K562 (cell line): ENCODE results near the gene GRK3. TPM values are rescaled to one million over a fixed set of nuclear protein-coding genes. Genes with fewer than 3 reads are reported as not detected.

Source experiments
- ATAC-seq: fragments of 200-7000 bp; cut with Tn5 transposase; 3 replicates; pipeline ENCODE4 v1.9.1; 2020; ENCODE audit warnings: moderate library complexity
- BruUV-seq: library from RNA; stranded (reverse); fragments of 400-500 nt; replicated peaks from 2 replicates; lab custom pipeline; 2021; lab: Mats Ljungman, UMichigan
- CTCF ChIA-PET: fragments of 300-600 bp; formaldehyde crosslinking; extraction: SDS; loops from one replicate; lab custom pipeline; 2021; ENCODE audit warnings: low intra/inter-chr PET ratio; lab: Yijun Ruan, JAX
- POLR2A ChIA-PET: fragments of 300-600, 350-650 bp; sonication (Branson Sonifier 250); formaldehyde crosslinking; extraction: SDS; loops from one replicate; lab custom pipeline; 2021; ENCODE audit warnings: antibody characterized with exemption, inconsistent platforms; lab: Yijun Ruan, JAX
- DNase-seq, 4 experiments: peaks; one replicate each; pipeline versions ENCODE4 v3.0.0 to v3.0.0-alpha.2; 2011 to 2018; ENCODE audit warnings: low spot score in 3 of 4, mixed read lengths in 3 of 4; ENCODE audit errors: extremely low read depth in 1 of 4
- FAIRE-seq: peaks from 2 replicates; lab custom pipeline; 2011; peaks lifted over from hg19 to GRCh38; lab: Jason Lieb, UNC
- H2AFZ ChIP-seq: 2 replicates; pipeline ENCODE4 v1.6.0; 2011; ENCODE audit warnings: low read depth, low read length, control low read depth, inconsistent platforms
- H3K27ac ChIP-seq: fragments of 200-600 bp; 3 replicates; pipeline ENCODE4 v1.8.0; 2011; ENCODE audit warnings: low read depth, mild to moderate bottlenecking, control low read depth, inconsistent platforms, low read length, moderate library complexity, mixed read lengths; ENCODE audit errors: extremely low read depth
- H3K27me3 ChIP-seq, 2 experiments: fragments of 300-600 bp in 1 of 2; 2 replicates in 1 of 2; 3 replicates in 1 of 2; pipeline versions ENCODE4 v1.6.0 to v1.8.0; 2011; ENCODE audit warnings: inconsistent platforms in 2 of 2, low read length in 2 of 2, mild to moderate bottlenecking in 1 of 2, mixed read lengths in 1 of 2, moderate library complexity in 1 of 2; ENCODE audit not compliant: control insufficient read depth in 2 of 2, insufficient read depth in 2 of 2
- H3K36me3 ChIP-seq: fragments of 300-600 bp; 3 replicates; pipeline ENCODE4 v1.8.0; 2011; ENCODE audit warnings: mild to moderate bottlenecking, low read length, inconsistent platforms; ENCODE audit not compliant: control insufficient read depth, insufficient read depth
- H3K4me1 ChIP-seq, 2 experiments: fragments of 200-600 bp in 1 of 2; replicated peaks in 1 of 2; 2 replicates in 1 of 2; 3 replicates in 1 of 2; pipeline versions ENCODE4 v1.5.1 to v1.8.0; 2011; ENCODE audit warnings: inconsistent platforms in 2 of 2, low read length in 2 of 2, mild to moderate bottlenecking in 1 of 2, mixed read lengths in 1 of 2, moderate library complexity in 1 of 2; ENCODE audit not compliant: control insufficient read depth in 2 of 2, insufficient read depth in 2 of 2
- H3K4me2 ChIP-seq: 2 replicates; pipeline ENCODE4 v1.6.1; 2011; ENCODE audit warnings: low read length, control low read depth, inconsistent platforms, mixed read lengths; ENCODE audit not compliant: insufficient read depth
- H3K4me3 ChIP-seq: fragments of 200-600 bp; sonication (generic), shearing (Covaris generic); 2 replicates; pipeline ENCODE4 v1.5.1; 2016; ENCODE audit warnings: control low read depth, inconsistent platforms
- H3K79me2 ChIP-seq: fragments of 200-600 bp; 3 replicates; pipeline ENCODE4 v1.8.0; 2011; ENCODE audit warnings: low read length, inconsistent platforms; ENCODE audit not compliant: control insufficient read depth, insufficient read depth
- H3K9ac ChIP-seq, 2 experiments: 2 replicates each; pipeline versions ENCODE4 v1.6.0 to v1.6.1; 2011; ENCODE audit warnings: low read depth in 2 of 2, low read length in 2 of 2, control low read depth in 1 of 2, inconsistent platforms in 1 of 2, mild to moderate bottlenecking in 1 of 2, mixed read lengths in 1 of 2; ENCODE audit not compliant: insufficient read depth in 1 of 2
- H3K9me1 ChIP-seq: one replicate; pipeline ENCODE4 v1.6.0; 2011; ENCODE audit warnings: inconsistent platforms, mild to moderate bottlenecking, low read length, moderate library complexity; ENCODE audit not compliant: control insufficient read depth, insufficient read depth
- H3K9me3 ChIP-seq: replicated peaks from 2 replicates; pipeline ENCODE4 v1.5.1; 2011; ENCODE audit warnings: low read depth, low read length, inconsistent platforms; ENCODE audit not compliant: control insufficient read depth, insufficient read depth
- H4K20me1 ChIP-seq: replicated peaks from 2 replicates; pipeline ENCODE4 v1.6.1; 2011; ENCODE audit warnings: low read length, inconsistent platforms, mixed read lengths; ENCODE audit not compliant: control insufficient read depth, insufficient read depth
- BCOR ChIP-seq: fragments of 450-650 bp; IDR thresholded peaks from 2 replicates; pipeline ENCODE4 v1.6.1; 2016
- CHD1 ChIP-seq: fragments of 200-600 bp; sonication (generic); IDR thresholded peaks from one replicate; pipeline ENCODE4 v1.6.1; 2012; ENCODE audit warnings: mild to moderate bottlenecking, moderate library complexity, low read length, inconsistent platforms
- CLOCK ChIP-seq: fragments of 250-450 bp; sonication (Bioruptor Pico); IDR thresholded peaks from 2 replicates; pipeline ENCODE4 v1.4.0; 2020; ENCODE audit warnings: mild to moderate bottlenecking, moderate library complexity, borderline replicate concordance
- CXXC5 ChIP-seq: fragments of 250-450 bp; sonication (Bioruptor Pico); IDR thresholded peaks from 2 replicates; pipeline ENCODE4 v1.8.0; 2022; ENCODE audit warnings: inconsistent platforms, mild to moderate bottlenecking, moderate library complexity
- GABPA ChIP-seq: fragments of 200-800 bp; sonication (Bioruptor generic); conservative IDR thresholded peaks from 2 replicates; pipeline ENCODE4 v1.6.1; 2016; ENCODE audit warnings: low read depth, missing genetic modification characterization, missing compliant biosample characterization
- MEF2A ChIP-seq: IDR thresholded peaks from 2 replicates; pipeline ENCODE4 v1.6.1; 2011; ENCODE audit warnings: low read depth, mild to moderate bottlenecking, low read length, moderate library complexity; ENCODE audit not compliant: control insufficient read depth
- NFRKB ChIP-seq: fragments of 450-650 bp; IDR thresholded peaks from 2 replicates; pipeline ENCODE4 v1.6.1; 2016; ENCODE audit warnings: low read depth
- POLR2A ChIP-seq: fragments of 450-650 bp; conservative IDR thresholded peaks from 2 replicates; pipeline ENCODE4 v1.6.1; 2016
- PTBP1 ChIP-seq: fragments of 200-400 bp; formaldehyde crosslinking; IDR thresholded peaks from 2 replicates; pipeline ENCODE4 v1.6.1; 2017; ENCODE audit warnings: low read depth, low read length
- SNAPC5 ChIP-seq: fragments of 250-450 bp; sonication (Bioruptor Pico); IDR thresholded peaks from 2 replicates; pipeline ENCODE4 v1.8.0; 2021; ENCODE audit warnings: moderate library complexity, mild to moderate bottlenecking, inconsistent platforms
- SRF ChIP-seq, 2 experiments: fragments of 250-450, 450-650 bp in 1 of 2; sonication (Bioruptor Pico) in 1 of 2; sonication (generic) in 1 of 2; formaldehyde crosslinking; IDR thresholded peaks; 2 replicates each; pipeline versions ENCODE4 v1.5.0 to v1.5.1; 2020 to 2022; ENCODE audit warnings: mild to moderate bottlenecking in 1 of 2, missing genetic modification reagents in 1 of 2
- TSC22D4 ChIP-seq: fragments of 450-650 bp; IDR thresholded peaks from 2 replicates; pipeline ENCODE4 v1.6.1; 2016; ENCODE audit warnings: missing genetic modification characterization, missing biosample characterization, control low read depth
- ZFX ChIP-seq: sonication (generic); formaldehyde crosslinking; IDR thresholded peaks from 2 replicates; pipeline ENCODE4 v1.8.0; 2022; ENCODE audit warnings: mild to moderate bottlenecking, missing genetic modification reagents, moderate library complexity
- ZNF134 ChIP-seq: fragments of 250-450 bp; sonication (Bioruptor Pico); conservative IDR thresholded peaks from 2 replicates; pipeline ENCODE4 v1.4.0; 2020
- ZNF395 ChIP-seq: fragments of 200-800 bp; sonication (Bioruptor generic); IDR thresholded peaks from 2 replicates; pipeline ENCODE4 v1.6.1; 2017; ENCODE audit warnings: missing genetic modification characterization, missing compliant biosample characterization
- ZNF445 ChIP-seq: fragments of 250-450 bp; sonication (Bioruptor Pico); IDR thresholded peaks from 2 replicates; pipeline ENCODE4 v1.4.0; 2020; ENCODE audit warnings: low read depth, mild to moderate bottlenecking, moderate library complexity
- ZNF668 ChIP-seq: fragments of 250-450 bp; sonication (Bioruptor Pico); IDR thresholded peaks from 2 replicates; pipeline ENCODE4 v1.8.0; 2022; ENCODE audit warnings: mild to moderate bottlenecking, inconsistent platforms
- WGBS: fragments of 100-300 bp; shearing (Covaris generic); methylation state at CpG from one replicate; pipeline ENCODE4 v1.1.6; 2016; ENCODE audit warnings: low coverage, mixed read lengths; ENCODE audit not compliant: insufficient coverage; ENCODE audit errors: missing lambda C conversion rate; 5-methylcytosine and 5-hydroxymethylcytosine counted together
- in situ Hi-C: fragments of 300-500 bp; cut with MboI; formaldehyde crosslinking; loops from 4 replicates; pipeline ENCODE4 v1.15.0; 2018; ENCODE audit warnings: inconsistent platforms, mixed read lengths
- intact Hi-C: fragments of 100-400 bp; cut with micrococcal nuclease; formaldehyde crosslinking; loops from 2 replicates; pipeline ENCODE4 v1.14.2; 2022
- polyA plus RNA-seq, 8 experiments: library from polyadenylated mRNA; depleted of rRNA in 4 of 8; stranded (reverse) in 5 of 8; unstranded in 3 of 8; fragments of >200 nt; fragmentation: Nextera tagmentation in 2 of 8; fragmentation: Illumina TruSeq in 1 of 8; extraction: Ambion mirVana in 2 of 8; extraction: Trizol in 1 of 8; gene quantifications; 2 replicates each; pipeline versions ENCODE4 v1.2.1 to v1.2.3, GENCODE V29; 2011 to 2014; ENCODE audit warnings: inconsistent platforms in 1 of 8, missing spikeins in 1 of 8
- total RNA-seq, 7 experiments: library from RNA; depleted of rRNA in 6 of 7; stranded (reverse); fragments of >200 nt in 6 of 7; fragmentation: Illumina TruSeq in 2 of 7; extraction: Trizol in 2 of 7; gene quantifications; 2 replicates each; pipeline versions ENCODE4 v1.2.1 to v1.2.3, GENCODE V29; 2011 to 2021; ENCODE audit warnings: low replicate concordance in 1 of 7

Gene GRK3
- total and polyA plus RNA-seq, 9 of the 15 experiments (the other 6 are each of a cell fraction or from before 2014, with no cell fraction given) = 1.4 to 7.6 (median 3.6) TPM

GRCh38 chr22:25741692-25742626, 177.5 kb downstream of the GRK3 start, which contains the start of gene MYO18B:
Gene MYO18B (plus strand): TSS chr22:25742188. CDS start chr22:25761093, 18,905 bp downstream.
- Histone ChIP-seq H3K79me2 (peaks cover 46% of the 10 kb centered on the region), H3K9ac (peak within 1 kb of the TSS; percentile 94 to 96), H2AFZ (peak within 1 kb of the TSS; percentile 97), H4K20me1 (peaks cover 10% of the 10 kb centered on the region), H3K27ac (peak within 1 kb of the TSS; percentile 99), H3K27me3 (no peaks in the 10 kb centered on the region), H3K9me1 (no peaks in the 10 kb centered on the region), H3K36me3 (no peaks in the 10 kb centered on the region; the same call in 2 of the 3 replicates), H3K9me3 (no peaks in the 10 kb centered on the region), H3K4me2 (peak within 1 kb of the TSS; percentile 76), H3K4me3 (peak within 1 kb of the TSS; percentile 78), H3K4me1 (peaks cover 12 to 34% of the 10 kb centered on the region in 2 experiments; a peak in 4 of 5 replicates)
- ChIA-PET CTCF (no interaction called here), POLR2A (interaction anchor here (0.8 to 2.2 kb wide), 12 partner anchors 8 to 177 kb away, joined by 3 to 14 read pairs (median 4); partner anchors contain the start of gene GRK3)
- peak; percentile 85 to 90 (median 89) for DNase-seq
- intact Hi-C loops = loop anchor here (2.0 kb wide), 1 partner anchor 19 kb away; no protein-coding TSS in a partner anchor
- 1% methylated on average over 27 of the region's 36 CpGs for WGBS
- peak; percentile 94 for FAIRE-seq
- TSS peak; percentile 83 for BruUV-seq
- peak; percentile 91 for ATAC-seq
- in situ Hi-C loops = no loop called here
- TF ChIP-seq ZNF668 (CRISPR knock-in tag) (peak; percentile 60; the same call in 1 of the 2 replicates), SRF (CRISPR knock-in tag; IDR thresholded peaks at IDR 0.05) (peak in 1 of 2 experiments; percentile 94; a peak in 2 of 4 replicates), MEF2A (peak; percentile 98), TSC22D4 (tag) (no peak), ZNF134 (0 out of 2 replicates have a peak, but pooled peaks have one; percentile 27), ZNF445 (CRISPR knock-in tag) (no peak), BCOR (0 out of 2 replicates have a peak, but pooled peaks have one; percentile 45), NFRKB (peak; percentile 66; the same call in 1 of the 2 replicates), SNAPC5 (CRISPR knock-in tag) (no peak), POLR2A (peak; percentile 74), CLOCK (no peak), PTBP1 (no peak), CHD1 (peak; percentile 35), GABPA (tag) (0 out of 2 replicates have a peak, but pooled peaks have one; percentile 20), CXXC5 (CRISPR knock-in tag) (peak; percentile 66; the same call in 1 of the 2 replicates), ZFX (CRISPR knock-in tag) (peak; percentile 59), ZNF395 (CRISPR knock-in tag) (0 out of 2 replicates have a peak, but pooled peaks have one; percentile 49)
